ENCODE results near the gene C2CD4D. TPM values are rescaled to one million over a fixed set of nuclear protein-coding genes. Genes with fewer than 3 reads are reported as not detected.
"Not testable (repeated sequence)": the region's sequence is repeated elsewhere in the genome, so short reads cannot be mapped to it uniquely, and the experiment has no call there.

Gene C2CD4D
- total and polyA plus RNA-seq, 10 donors, result 0.03 to 0.51 (median 0.07) TPM; not detected in 7

DNA sequence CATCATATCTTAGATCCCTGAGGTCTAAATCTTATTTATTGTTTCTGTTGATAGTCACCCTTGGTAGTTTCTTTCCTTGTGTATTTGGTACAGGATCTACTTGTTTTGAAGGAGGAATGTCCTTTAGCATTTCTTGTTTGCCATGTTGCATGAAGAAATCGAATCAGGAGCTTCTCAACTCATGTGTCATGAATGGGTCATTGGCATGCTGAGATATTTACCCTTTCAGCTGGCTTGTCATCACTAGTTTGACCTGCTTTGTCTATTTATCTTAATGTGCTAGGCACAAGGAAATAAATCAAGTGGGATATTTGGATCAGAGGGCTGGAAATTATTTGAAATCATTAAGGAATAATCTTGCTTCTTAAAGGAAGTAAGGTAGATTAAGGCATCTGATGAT lies 45.9 kb upstream of the C2CD4D start:
- 88 to 98% (median 94%) methylated on average over 1 of the region's 1 CpG for WGBS, 5 donors
- Histone ChIP-seq H3K9me3 (peaks cover 0 to 4% (median 0%) of the 10 kb centered on the region in 8 donors), H3K27ac (no peak overlapping the region), H3K4me3 (no peak overlapping the region), H3K36me3 (peaks cover 0 to 37% (median 10%) of the 10 kb centered on the region in 6 donors), H3K27me3 (replicated peaks in 1 of 7) (no peaks in the 10 kb centered on the region), H3K4me1 (peaks cover 0 to 3% (median 0%) of the 10 kb centered on the region in 6 donors)
- TF ChIP-seq POLR2A (IDR thresholded peaks at IDR 0.05) (no peak), POLR2AphosphoS5 (IDR thresholded peaks at IDR 0.05) (no peak)
- TF ChIP-seq, protein P1, sequence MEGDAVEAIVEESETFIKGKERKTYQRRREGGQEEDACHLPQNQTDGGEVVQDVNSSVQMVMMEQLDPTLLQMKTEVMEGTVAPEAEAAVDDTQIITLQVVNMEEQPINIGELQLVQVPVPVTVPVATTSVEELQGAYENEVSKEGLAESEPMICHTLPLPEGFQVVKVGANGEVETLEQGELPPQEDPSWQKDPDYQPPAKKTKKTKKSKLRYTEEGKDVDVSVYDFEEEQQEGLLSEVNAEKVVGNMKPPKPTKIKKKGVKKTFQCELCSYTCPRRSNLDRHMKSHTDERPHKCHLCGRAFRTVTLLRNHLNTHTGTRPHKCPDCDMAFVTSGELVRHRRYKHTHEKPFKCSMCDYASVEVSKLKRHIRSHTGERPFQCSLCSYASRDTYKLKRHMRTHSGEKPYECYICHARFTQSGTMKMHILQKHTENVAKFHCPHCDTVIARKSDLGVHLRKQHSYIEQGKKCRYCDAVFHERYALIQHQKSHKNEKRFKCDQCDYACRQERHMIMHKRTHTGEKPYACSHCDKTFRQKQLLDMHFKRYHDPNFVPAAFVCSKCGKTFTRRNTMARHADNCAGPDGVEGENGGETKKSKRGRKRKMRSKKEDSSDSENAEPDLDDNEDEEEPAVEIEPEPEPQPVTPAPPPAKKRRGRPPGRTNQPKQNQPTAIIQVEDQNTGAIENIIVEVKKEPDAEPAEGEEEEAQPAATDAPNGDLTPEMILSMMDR (IDR thresholded peaks at IDR 0.05 in 8 of 11, conservative IDR thresholded peaks at IDR 0.05 in 3 of 11), result no peak
- intact Hi-C loops (cut with DNase I; ENCODE audit: low total_unique reads), result no loop called here
- no peak for DNase-seq

GRCh38 chr1:151884879-151885278 lies 45.3 kb upstream of the C2CD4D start:
- H3K27ac ChIP-seq; H3K4me1 ChIP-seq; H3K27me3 ChIP-seq (replicated peaks in 1 of 7); intact Hi-C loops (cut with DNase I; ENCODE audit: low total_unique reads); H3K4me3 ChIP-seq; H3K9me3 ChIP-seq; DNase-seq: not testable (repeated sequence)
- peaks cover 0 to 31% (median 10%) of the 10 kb centered on the region in 6 donors for H3K36me3 ChIP-seq
- 94 to 100% (median 98%) methylated on average over 5 of the region's 5 CpGs for WGBS, 5 donors

- H3K4me1 ChIP-seq; H3K27ac ChIP-seq; intact Hi-C loops (cut with DNase I; ENCODE audit: low total_unique reads); H3K4me3 ChIP-seq; H3K9me3 ChIP-seq; H3K27me3 ChIP-seq (replicated peaks in 1 of 7); DNase-seq: not testable (repeated sequence)
- H3K36me3 ChIP-seq, result peaks cover 0 to 30% (median 10%) of the 10 kb centered on the region in 6 donors
- 84 to 98% (median 91%) methylated on average over 3 of the region's 3 CpGs for WGBS, 5 donors
These were observed 44.8 kb upstream of the C2CD4D start for GRCh38 chr1:151884445-151884844.

GRCh38 chr1:151883898-151884297 lies 44.3 kb upstream of the C2CD4D start:
- intact Hi-C loops (cut with DNase I; ENCODE audit: low total_unique reads); H3K4me1 ChIP-seq; H3K27ac ChIP-seq; DNase-seq; H3K9me3 ChIP-seq; H3K27me3 ChIP-seq (replicated peaks in 1 of 7); H3K4me3 ChIP-seq: not testable (repeated sequence)
- WGBS, 5 donors, result 89 to 97% (median 94%) methylated on average over 4 of the region's 4 CpGs
- H3K36me3 ChIP-seq, result peaks cover 0 to 30% (median 10%) of the 10 kb centered on the region in 6 donors

- DNase-seq; H3K9me3 ChIP-seq; H3K4me1 ChIP-seq; intact Hi-C loops (cut with DNase I; ENCODE audit: low total_unique reads); H3K27me3 ChIP-seq (replicated peaks in 1 of 7); H3K4me3 ChIP-seq; H3K27ac ChIP-seq: not testable (repeated sequence)
- H3K36me3 ChIP-seq, result peaks cover 0 to 25% (median 5%) of the 10 kb centered on the region in 6 donors
- 86 to 92% (median 88%) methylated on average over 5 of the region's 5 CpGs for WGBS, 5 donors
These were observed 43.3 kb upstream of the C2CD4D start for GRCh38 chr1:151882918-151883317.

GRCh38 chr1:151882466-151882865 lies 42.8 kb upstream of the C2CD4D start:
- WGBS, 5 donors, result 93 to 97% (median 95%) methylated on average over 2 of the region's 2 CpGs
- DNase-seq, result no peak
- H3K4me3 ChIP-seq, result no peak overlapping the region
- no peak for TF ChIP-seq POLR2A (IDR thresholded peaks at IDR 0.05)
- TF ChIP-seq POLR2AphosphoS5 (IDR thresholded peaks at IDR 0.05), result no peak
- TF ChIP-seq, protein P1 (IDR thresholded peaks at IDR 0.05 in 8 of 11, conservative IDR thresholded peaks at IDR 0.05 in 3 of 11), result no peak
- intact Hi-C loops (cut with DNase I; ENCODE audit: low total_unique reads), result no loop called here
- peaks cover 0 to 23% (median under 1%) of the 10 kb centered on the region in 6 donors for H3K36me3 ChIP-seq
- H3K27me3 ChIP-seq (replicated peaks in 1 of 7), result no peaks in the 10 kb centered on the region
- H3K4me1 ChIP-seq, result peaks cover 0 to 3% (median 0%) of the 10 kb centered on the region in 6 donors
- no peak overlapping the region for H3K27ac ChIP-seq
- H3K9me3 ChIP-seq, result peaks cover 0 to 4% (median 0%) of the 10 kb centered on the region in 8 donors

Data from spleen (tissue), 11 donors.